22Rv1 (cell line): Measurements from ENCODE around the gene ESD.
"Not testable (repeated sequence)": the region's sequence is repeated elsewhere in the genome, so short reads cannot be mapped to it uniquely, and the experiment has no call there.

Source experiments
- H3K27ac ChIP-seq: fragments of 450-650 bp; 2 replicates; pipeline ENCODE4 v1.5.1; 2017
- ZFX ChIP-seq: fragments of 450-650 bp; IDR thresholded peaks from 2 replicates; pipeline ENCODE4 v1.6.1; 2017; ENCODE audit warnings: antibody characterized with exemption, borderline replicate concordance
- TF ChIP-seq, protein P1 (sequence below): fragments of 450-650 bp; IDR thresholded peaks from 2 replicates; pipeline ENCODE4 v1.5.1; 2017; ENCODE audit warnings: mild to moderate bottlenecking

Gene ESD

DNA sequence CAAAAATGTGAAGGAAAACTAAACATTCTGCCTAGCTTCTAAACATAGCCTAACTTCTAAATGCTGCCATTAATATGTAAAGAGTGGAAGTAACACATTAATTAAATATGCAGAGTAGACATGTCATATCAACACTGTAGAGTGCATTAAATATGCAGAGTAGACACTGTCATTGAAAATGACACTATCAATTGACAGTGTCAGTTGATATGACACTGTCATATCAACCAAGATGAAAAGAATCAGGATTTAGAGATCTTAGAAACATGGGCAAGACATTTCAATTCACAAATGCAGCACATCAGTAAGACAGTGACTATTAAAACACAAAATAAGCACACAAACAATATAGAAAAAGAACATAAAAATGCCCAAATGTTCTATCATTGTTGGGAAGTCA lies 25.3 kb downstream of the ESD start:
- no peak overlapping the region for H3K27ac ChIP-seq
- TF ChIP-seq, protein P1, sequence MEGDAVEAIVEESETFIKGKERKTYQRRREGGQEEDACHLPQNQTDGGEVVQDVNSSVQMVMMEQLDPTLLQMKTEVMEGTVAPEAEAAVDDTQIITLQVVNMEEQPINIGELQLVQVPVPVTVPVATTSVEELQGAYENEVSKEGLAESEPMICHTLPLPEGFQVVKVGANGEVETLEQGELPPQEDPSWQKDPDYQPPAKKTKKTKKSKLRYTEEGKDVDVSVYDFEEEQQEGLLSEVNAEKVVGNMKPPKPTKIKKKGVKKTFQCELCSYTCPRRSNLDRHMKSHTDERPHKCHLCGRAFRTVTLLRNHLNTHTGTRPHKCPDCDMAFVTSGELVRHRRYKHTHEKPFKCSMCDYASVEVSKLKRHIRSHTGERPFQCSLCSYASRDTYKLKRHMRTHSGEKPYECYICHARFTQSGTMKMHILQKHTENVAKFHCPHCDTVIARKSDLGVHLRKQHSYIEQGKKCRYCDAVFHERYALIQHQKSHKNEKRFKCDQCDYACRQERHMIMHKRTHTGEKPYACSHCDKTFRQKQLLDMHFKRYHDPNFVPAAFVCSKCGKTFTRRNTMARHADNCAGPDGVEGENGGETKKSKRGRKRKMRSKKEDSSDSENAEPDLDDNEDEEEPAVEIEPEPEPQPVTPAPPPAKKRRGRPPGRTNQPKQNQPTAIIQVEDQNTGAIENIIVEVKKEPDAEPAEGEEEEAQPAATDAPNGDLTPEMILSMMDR: no peak
- TF ChIP-seq ZFX: no peak

DNA sequence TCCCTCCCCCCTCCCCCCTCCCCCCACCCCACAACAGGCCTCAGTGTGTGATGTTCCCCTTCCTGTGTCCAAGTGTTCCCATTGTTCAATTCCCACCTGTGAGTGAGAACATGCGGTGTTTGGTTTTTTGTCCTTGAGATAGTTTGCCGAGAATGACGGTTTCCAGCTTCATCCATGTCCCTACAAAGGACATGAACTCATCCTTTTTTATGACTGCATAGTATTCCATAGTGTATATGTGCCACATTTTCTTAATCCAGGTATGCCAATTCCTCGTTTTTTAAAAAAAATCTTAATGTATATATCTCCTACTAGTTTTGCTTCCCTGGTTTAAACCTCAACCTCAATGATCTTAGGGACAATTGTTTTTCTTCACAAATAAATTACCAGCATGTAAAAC lies 27.0 kb downstream of the ESD start:
- not testable (repeated sequence) for H3K27ac ChIP-seq

DNA sequence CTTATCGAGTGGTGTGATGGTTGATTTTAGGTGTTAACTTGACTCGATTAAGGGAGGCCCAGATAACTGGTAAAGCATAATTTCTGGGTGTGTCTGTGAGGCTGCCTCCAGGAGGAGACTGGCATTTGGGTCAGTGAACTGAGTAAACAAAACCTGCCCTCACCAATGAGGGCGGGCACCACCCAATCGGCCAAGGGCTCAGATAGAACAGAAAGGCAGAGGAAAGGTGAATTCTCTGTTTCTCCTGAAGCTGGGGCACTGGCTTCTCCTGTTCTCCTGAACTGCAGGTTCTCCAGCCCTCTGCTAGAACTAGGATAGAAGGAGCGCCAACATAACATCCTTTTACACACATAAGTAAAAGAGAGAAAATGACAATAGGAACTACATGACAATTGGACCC lies 35.1 kb downstream of the ESD start:
- H3K27ac ChIP-seq: no peak overlapping the region; the same call in 1 of the 2 replicates
- TF ChIP-seq, protein P1: no peak
- TF ChIP-seq ZFX: no peak

DNA sequence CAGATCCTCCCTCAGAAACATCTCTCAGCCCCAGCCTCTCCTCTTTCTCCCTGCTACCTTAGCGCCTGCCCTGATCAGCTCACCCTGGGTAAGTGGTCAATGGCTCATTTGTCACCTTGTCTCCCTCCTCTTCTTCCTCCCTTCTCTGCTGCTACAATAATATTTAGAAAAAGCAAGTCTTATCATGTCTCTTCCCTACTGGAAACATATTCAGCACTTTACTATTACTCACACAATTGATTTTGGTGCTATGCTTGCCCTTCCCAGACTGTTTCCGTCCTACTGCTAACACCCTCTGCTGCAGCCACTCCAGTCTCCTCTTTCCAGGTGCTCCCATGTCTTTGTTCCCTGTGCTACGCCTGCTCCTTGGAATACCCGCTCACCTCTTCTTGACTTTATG lies 35.8 kb downstream of the ESD start:
- no peak overlapping the region for H3K27ac ChIP-seq
- TF ChIP-seq, protein P1: no peak
- no peak for TF ChIP-seq ZFX

DNA sequence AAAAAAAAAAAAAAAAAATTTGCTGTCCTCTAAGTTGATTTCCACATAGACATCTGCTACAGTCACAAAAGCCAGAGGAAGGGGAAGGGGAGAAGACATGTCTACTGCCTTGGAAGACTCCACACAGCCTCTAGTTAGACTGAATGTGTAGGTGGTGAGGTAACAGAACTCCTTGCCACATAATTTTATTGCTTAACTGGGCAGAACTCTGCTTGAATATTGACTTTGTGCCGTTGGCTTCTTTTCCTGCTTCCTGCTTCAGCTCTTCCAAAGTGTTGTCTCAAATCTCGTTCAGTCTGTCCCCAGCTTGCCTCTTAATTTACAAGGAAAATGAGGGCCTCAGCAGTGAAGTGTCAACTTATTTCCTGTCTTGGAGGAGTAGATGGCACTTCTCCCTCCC lies 37.1 kb downstream of the ESD start:
- peak overlapping the region; percentile 75 for H3K27ac ChIP-seq
- no peak for TF ChIP-seq ZFX
- TF ChIP-seq, protein P1: no peak

DNA sequence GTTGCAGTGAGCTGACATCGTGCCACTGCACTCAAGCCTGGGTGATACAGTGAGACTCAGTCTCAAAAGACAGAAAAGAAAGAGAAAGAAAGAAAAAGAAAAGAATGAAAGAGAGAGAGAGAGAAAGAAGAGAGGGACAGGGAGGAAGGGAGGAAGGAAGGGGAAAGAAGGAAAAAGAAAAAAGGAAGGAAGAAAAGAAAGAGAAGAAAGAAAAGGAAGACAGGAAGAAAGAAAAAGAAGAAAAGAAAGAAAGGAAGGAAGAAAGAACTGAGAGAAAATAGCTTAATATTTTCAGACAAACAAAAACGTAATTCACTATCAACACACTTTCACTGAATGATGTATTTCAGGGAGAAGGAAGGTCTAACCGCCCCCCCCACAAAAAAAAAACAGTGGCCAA lies 39.3 kb downstream of the ESD start:
- H3K27ac ChIP-seq: no peak overlapping the region
- TF ChIP-seq, protein P1: no peak
- TF ChIP-seq ZFX: no peak

DNA sequence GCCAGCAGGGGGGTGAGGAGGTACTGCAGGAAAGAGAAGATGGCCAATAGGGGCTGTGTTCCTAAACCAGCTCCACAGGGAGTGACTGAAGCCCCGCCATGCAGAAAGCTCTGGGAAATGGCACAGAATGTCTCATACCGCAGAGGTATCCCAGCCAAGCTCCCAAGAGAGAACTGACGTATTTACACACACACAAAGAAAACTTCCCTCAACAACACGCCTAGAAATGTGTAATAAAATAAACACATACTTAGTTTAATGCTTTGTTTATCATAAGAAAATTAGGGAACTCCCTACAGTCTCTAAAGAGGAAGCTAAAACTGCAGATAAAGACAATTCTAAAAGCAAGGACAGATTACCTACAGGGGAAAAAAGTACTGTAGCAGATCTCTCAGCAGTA lies 40.0 kb downstream of the ESD start:
- TF ChIP-seq ZFX: no peak
- TF ChIP-seq, protein P1: no peak
- no peak overlapping the region for H3K27ac ChIP-seq

DNA sequence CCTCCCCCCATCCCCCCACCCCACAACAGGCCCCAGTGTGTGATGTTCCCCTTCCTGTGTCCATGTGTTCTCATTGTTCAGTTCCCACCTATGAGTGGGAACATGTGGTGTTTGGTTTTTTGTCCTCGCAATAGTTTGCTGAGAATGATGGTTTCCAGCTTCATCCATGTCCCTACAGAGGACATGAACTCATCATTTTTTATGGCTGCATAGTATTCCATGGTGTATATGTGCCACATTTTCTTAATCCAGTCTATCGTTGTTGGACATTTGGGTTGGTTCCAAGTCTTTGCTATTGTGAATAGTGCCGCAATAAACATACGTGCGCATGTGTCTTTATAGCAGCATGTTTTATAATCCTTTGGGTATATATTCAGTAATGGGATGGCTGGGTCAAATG lies 41.5 kb downstream of the ESD start:
- not testable (repeated sequence) for H3K27ac ChIP-seq
